A673 (cell line): ENCODE measurements around the gene MAOB. TPM values are rescaled to one million over a fixed set of nuclear protein-coding genes. Genes with fewer than 3 reads are reported as not detected.

ENCODE experiments used
- BruUV-seq: library from RNA; stranded (reverse); fragments of 400-500 nt; replicated peaks from 2 replicates; lab custom pipeline; 2021; lab: Mats Ljungman, UMichigan
- CTCF ChIA-PET: fragments of 300-600 bp; sonication (Branson Sonifier 250); formaldehyde crosslinking; loops from one replicate; lab custom pipeline; 2022; ENCODE audit warnings: antibody characterized with exemption; lab: Charles Lee
- POLR2A ChIA-PET: fragments of 300-600 bp; sonication (Branson Sonifier 250); formaldehyde crosslinking; loops from one replicate; lab custom pipeline; 2022; ENCODE audit warnings: antibody characterized with exemption; ENCODE audit not compliant: low non-redundant PET; lab: Charles Lee
- DNase-seq: peaks from one replicate; pipeline ENCODE4 v3.0.0-alpha.2; 2015; ENCODE audit warnings: low spot score
- H3K27ac ChIP-seq: fragments of 200-600 bp; sonication (generic); 2 replicates; pipeline ENCODE4 v1.5.1; 2016; ENCODE audit warnings: mixed run types, low read depth, mild to moderate bottlenecking, mixed read lengths, antibody characterized with exemption, low read length; ENCODE audit not compliant: poor library complexity, severe bottlenecking
- H3K27me3 ChIP-seq: fragments of 200-600 bp; sonication (generic); replicated peaks from 2 replicates; pipeline ENCODE4 v1.6.1; 2017; ENCODE audit warnings: mixed run types, low read depth, mild to moderate bottlenecking, mixed read lengths, antibody characterized with exemption, low read length; ENCODE audit not compliant: insufficient read depth, poor library complexity
- H3K36me3 ChIP-seq: fragments of 200-600 bp; sonication (generic); 2 replicates; pipeline ENCODE4 v1.6.1; 2016; ENCODE audit warnings: mixed run types, mild to moderate bottlenecking, mixed read lengths, antibody characterized with exemption, low read length; ENCODE audit not compliant: insufficient read depth, poor library complexity, severe bottlenecking
- H3K4me1 ChIP-seq: fragments of 200-600 bp; sonication (generic); 2 replicates; pipeline ENCODE4 v1.6.1; 2017; ENCODE audit warnings: mixed run types, mild to moderate bottlenecking, mixed read lengths, antibody characterized with exemption, low read length; ENCODE audit not compliant: insufficient read depth, poor library complexity, severe bottlenecking
- H3K4me3 ChIP-seq: fragments of 200-600 bp; sonication (generic); 2 replicates; pipeline ENCODE4 v1.5.1; 2016; ENCODE audit warnings: low read depth, mixed run types, mild to moderate bottlenecking, mixed read lengths, low read length; ENCODE audit not compliant: poor library complexity, severe bottlenecking
- H3K9me3 ChIP-seq: fragments of 200-600 bp; sonication (generic); 2 replicates; pipeline ENCODE4 v1.6.1; 2016; ENCODE audit warnings: mixed run types, low read depth, mild to moderate bottlenecking, mixed read lengths, antibody characterized with exemption, low read length; ENCODE audit not compliant: poor library complexity, severe bottlenecking
- EZH2 ChIP-seq: fragments of 200-600 bp; sonication (generic); IDR thresholded peaks from 2 replicates; pipeline ENCODE4 v1.6.1; 2017; ENCODE audit warnings: borderline replicate concordance, low read depth, mild to moderate bottlenecking, mixed read lengths, antibody characterized with exemption, low read length; ENCODE audit not compliant: poor library complexity, severe bottlenecking
- intact Hi-C: fragments of 100-400 bp; cut with micrococcal nuclease; formaldehyde crosslinking; loops from one replicate; pipeline ENCODE4 v1.10.0; 2022; ENCODE audit not compliant: unreplicated experiment
- total RNA-seq: library from RNA; stranded (reverse); gene quantifications from 2 replicates; pipeline ENCODE4 v1.2.3, GENCODE V29; 2021
- TF ChIP-seq, protein P1 (sequence below): fragments of 300-800, 200-600 bp; sonication (generic); conservative IDR thresholded peaks from 2 replicates; pipeline ENCODE4 v1.5.1; 2017; ENCODE audit warnings: low read depth, mild to moderate bottlenecking, antibody characterized with exemption, low read length, moderate library complexity, mixed read lengths

Gene MAOB
- total RNA-seq, 1 experiment from 2014 or later: not detected

DNA sequence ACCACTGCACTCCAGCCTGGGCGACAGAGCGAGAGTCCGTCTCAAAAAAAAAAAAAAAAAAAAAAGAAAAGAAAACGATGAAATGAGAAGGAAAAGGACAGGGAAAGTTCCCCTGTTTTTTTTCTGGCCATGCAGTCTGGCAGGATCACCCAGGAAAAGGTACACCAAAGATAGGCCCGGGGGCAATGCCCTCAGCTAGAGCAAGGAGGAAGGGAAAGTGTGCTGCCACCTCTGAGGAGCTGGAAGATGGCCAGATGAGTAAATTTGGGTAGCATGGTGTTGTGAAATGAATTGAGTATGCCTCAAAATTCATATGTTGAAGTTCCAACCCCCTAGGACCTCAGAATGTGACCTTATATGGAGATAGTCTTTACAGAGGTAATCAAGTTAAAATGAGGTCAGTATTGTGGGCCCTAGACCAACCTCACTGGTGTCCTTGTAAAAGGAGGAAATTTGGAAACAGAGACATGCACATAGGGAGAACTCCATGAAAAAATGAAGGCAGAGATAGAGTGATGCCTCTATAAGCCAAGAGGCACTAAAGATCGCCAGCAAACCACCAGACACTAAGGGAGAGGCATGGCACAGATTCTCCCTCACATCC, 28.9 kb downstream of the MAOB start:
- Histone ChIP-seq H3K36me3 (no peaks in the 10 kb centered on the region), H3K9me3 (no peaks in the 10 kb centered on the region), H3K27ac (no peak overlapping the region), H3K27me3 (peaks cover 2% of the 10 kb centered on the region), H3K4me3 (no peak overlapping the region), H3K4me1 (no peaks in the 10 kb centered on the region)
- TF ChIP-seq, protein P1, sequence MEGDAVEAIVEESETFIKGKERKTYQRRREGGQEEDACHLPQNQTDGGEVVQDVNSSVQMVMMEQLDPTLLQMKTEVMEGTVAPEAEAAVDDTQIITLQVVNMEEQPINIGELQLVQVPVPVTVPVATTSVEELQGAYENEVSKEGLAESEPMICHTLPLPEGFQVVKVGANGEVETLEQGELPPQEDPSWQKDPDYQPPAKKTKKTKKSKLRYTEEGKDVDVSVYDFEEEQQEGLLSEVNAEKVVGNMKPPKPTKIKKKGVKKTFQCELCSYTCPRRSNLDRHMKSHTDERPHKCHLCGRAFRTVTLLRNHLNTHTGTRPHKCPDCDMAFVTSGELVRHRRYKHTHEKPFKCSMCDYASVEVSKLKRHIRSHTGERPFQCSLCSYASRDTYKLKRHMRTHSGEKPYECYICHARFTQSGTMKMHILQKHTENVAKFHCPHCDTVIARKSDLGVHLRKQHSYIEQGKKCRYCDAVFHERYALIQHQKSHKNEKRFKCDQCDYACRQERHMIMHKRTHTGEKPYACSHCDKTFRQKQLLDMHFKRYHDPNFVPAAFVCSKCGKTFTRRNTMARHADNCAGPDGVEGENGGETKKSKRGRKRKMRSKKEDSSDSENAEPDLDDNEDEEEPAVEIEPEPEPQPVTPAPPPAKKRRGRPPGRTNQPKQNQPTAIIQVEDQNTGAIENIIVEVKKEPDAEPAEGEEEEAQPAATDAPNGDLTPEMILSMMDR: no peak
- DNase-seq: no peak
- intact Hi-C loops: no loop called here
- no TSS peak for BruUV-seq
- POLR2A ChIA-PET: no interaction called here
- CTCF ChIA-PET: no interaction called here

DNA sequence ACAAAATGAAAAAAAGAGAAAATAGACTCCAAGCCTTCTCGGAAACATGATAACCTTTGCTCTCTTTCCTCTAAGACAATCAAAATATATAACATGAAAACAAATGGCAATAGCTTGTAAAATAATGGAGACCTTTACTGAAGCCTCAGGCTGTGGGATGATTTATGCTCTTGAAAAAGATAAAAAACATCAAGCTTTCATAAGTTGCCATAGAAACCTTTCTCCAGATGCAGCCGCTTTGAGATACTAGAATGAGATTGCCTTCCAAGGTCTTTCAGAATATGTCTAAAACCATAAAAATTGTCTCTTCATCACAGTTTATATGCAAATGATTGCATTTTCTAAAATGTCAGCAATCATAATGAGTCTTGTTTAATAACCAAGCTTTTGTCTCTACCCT, 31.6 kb downstream of the MAOB start:
- Histone ChIP-seq H3K9me3 (no peaks in the 10 kb centered on the region), H3K27ac (no peak overlapping the region), H3K36me3 (no peaks in the 10 kb centered on the region), H3K27me3 (no peaks in the 10 kb centered on the region), H3K4me3 (no peak overlapping the region), H3K4me1 (no peaks in the 10 kb centered on the region)
- intact Hi-C loops: no loop called here
- CTCF ChIA-PET: no interaction called here
- TF ChIP-seq, protein P1: no peak
- no peak for TF ChIP-seq EZH2
- no peak for DNase-seq
- no TSS peak for BruUV-seq
- POLR2A ChIA-PET: no interaction called here

DNA sequence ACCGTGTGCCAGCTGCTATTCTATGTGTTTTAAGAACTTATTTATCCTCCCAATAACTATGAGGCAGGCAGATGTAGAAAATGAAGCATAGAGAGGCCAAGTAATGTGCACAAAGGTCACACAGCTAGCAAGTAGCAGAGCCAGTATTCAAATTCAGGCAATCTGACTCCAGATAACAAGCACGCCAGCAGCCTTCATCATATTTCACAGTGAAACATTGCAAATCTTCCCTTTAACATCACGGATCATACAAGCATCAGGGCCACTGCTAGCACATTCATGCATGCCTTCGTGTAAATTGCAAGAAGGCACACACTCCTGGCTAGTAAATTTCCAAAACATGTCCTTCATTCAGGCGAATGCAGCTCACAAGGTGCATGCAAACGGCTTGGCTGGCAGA, 33.1 kb downstream of the MAOB start:
- POLR2A ChIA-PET: no interaction called here
- intact Hi-C loops: no loop called here
- no TSS peak for BruUV-seq

More for the DNA sequence above, 33.1 kb downstream of the MAOB start:
- no peak for DNase-seq
- Histone ChIP-seq H3K27me3 (no peaks in the 10 kb centered on the region), H3K9me3 (no peaks in the 10 kb centered on the region), H3K36me3 (no peaks in the 10 kb centered on the region), H3K4me1 (no peaks in the 10 kb centered on the region), H3K4me3 (no peak overlapping the region), H3K27ac (no peak overlapping the region)
- CTCF ChIA-PET: no interaction called here
- TF ChIP-seq, protein P1: no peak
- TF ChIP-seq EZH2: no peak
